ENCODE data around the gene CSNK1G1. TPM values are rescaled to one million over a fixed set of nuclear protein-coding genes. Genes with fewer than 3 reads are reported as not detected.

The CSNK1G1 gene
- total and polyA plus RNA-seq, 12 donors, result 1.9 to 9.4 (median 7.4) TPM

- intact Hi-C loops (cut with DNase I), result no loop called here
- H3K4me1 ChIP-seq, result peaks cover 2 to 21% (median 11%) of the 10 kb centered on the region in 9 donors
- 86 to 87% methylated on average over 6 of the region's 6 CpGs for WGBS, 2 donors
These were observed 212.7 kb downstream of the CSNK1G1 start for GRCh38 chr15:64143276-64143675.

DNA sequence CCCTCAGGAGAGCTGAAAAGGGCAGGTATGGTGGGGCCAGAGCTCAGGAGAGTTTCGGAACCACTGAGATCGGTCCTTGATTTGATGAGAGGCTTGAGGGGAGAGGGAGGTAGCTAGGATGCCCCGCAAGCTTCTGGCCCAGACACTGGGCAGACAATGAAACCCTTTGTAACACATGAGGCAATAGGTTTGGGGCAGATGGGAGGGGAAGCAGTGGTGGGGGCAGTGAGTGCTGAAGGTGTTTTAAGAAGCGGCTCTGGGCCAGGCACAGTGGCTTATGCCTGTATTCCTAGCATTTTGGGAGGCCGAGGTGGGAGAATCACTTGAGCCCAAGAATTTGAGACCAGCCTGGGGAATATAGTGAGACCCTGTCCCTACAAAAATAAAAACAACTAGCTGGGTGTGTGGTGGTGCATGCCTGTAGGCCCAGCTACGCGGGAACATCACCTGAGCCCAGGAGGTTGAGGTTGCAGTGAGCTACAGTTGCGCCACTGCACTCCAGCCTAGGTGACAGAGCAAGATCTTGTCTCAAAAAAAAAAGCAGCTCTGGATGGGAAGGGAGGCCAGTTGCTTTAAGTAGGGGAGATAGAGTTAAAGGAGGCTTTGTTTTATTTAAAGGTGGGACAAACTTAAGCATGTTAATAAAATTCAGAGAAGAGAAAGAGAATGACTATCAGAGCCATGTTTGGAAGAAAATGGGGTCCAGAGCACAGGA is 214.0 kb downstream of the CSNK1G1 start:
- no peak for TF ChIP-seq CTCF (IDR thresholded peaks at IDR 0.05)
- Histone ChIP-seq H3K4me3 (no peak overlapping the region), H3K27me3 (no peaks in the 10 kb centered on the region), H3K27ac (no peak overlapping the region), H3K4me1 (peaks cover under 1 to 20% (median 8%) of the 10 kb centered on the region in 9 donors), H3K9me3 (no peaks in the 10 kb centered on the region), H3K36me3 (peaks cover 0 to 89% (median 35%) of the 10 kb centered on the region in 9 donors)
- DNase-seq, result no peak
- intact Hi-C loops (cut with DNase I), result no loop called here
- WGBS, 2 donors, result 97 to 98% methylated on average over 8 of the region's 8 CpGs
- ATAC-seq, result no peak

More at GRCh38 chr15:64143276-64143675, 212.7 kb downstream of the CSNK1G1 start:
- no peak for TF ChIP-seq CTCF (IDR thresholded peaks at IDR 0.05)
- peaks cover 0 to 76% (median 22%) of the 10 kb centered on the region in 9 donors for H3K36me3 ChIP-seq
- H3K27me3 ChIP-seq, result no peaks in the 10 kb centered on the region
- no peak overlapping the region for H3K4me3 ChIP-seq
- ATAC-seq (no peak), DNase-seq (no peak)
- no peak overlapping the region for H3K27ac ChIP-seq
- H3K9me3 ChIP-seq, result no peaks in the 10 kb centered on the region

- TF ChIP-seq CTCF (IDR thresholded peaks at IDR 0.05), result no peak
- H3K27me3 ChIP-seq, result no peaks in the 10 kb centered on the region
- ATAC-seq (no peak), DNase-seq (no peak)
- no peaks in the 10 kb centered on the region for H3K9me3 ChIP-seq
- 97% methylated on average over 4 of the region's 4 CpGs for WGBS, 2 donors
- no peak overlapping the region for H3K4me3 ChIP-seq
- peaks cover 0 to 93% (median 41%) of the 10 kb centered on the region in 9 donors for H3K36me3 ChIP-seq
- no peak overlapping the region for H3K27ac ChIP-seq
- intact Hi-C loops (cut with DNase I), result no loop called here
- H3K4me1 ChIP-seq, result peaks cover 0 to 22% (median 11%) of the 10 kb centered on the region in 9 donors
These were observed 217.5 kb downstream of the CSNK1G1 start for GRCh38 chr15:64138331-64138941.

GRCh38 chr15:64137226-64137833 is 218.6 kb downstream of the CSNK1G1 start:
- intact Hi-C loops (cut with DNase I), result no loop called here
- Histone ChIP-seq H3K4me3 (no peak overlapping the region), H3K9me3 (no peaks in the 10 kb centered on the region), H3K4me1 (peaks cover 0 to 33% (median 19%) of the 10 kb centered on the region in 9 donors), H3K27ac (peak overlapping the region in 3 of 10 donors; percentile 15 to 34 (median 26)), H3K36me3 (peaks cover 0 to 93% (median 41%) of the 10 kb centered on the region in 9 donors), H3K27me3 (no peaks in the 10 kb centered on the region)
- WGBS, 2 donors, result 62 to 64% methylated on average over 8 of the region's 8 CpGs
- TF ChIP-seq CTCF (IDR thresholded peaks at IDR 0.05), result peak in 7 of 9 donors; percentile 8 to 43 (median 14)
- DNase-seq (no peak), ATAC-seq (peak; percentile 42 to 73 (median 54))

Measured in heart right ventricle (tissue), 16 donors.